ENCODE measurements around the gene DDX46.
"Not testable (repeated sequence)": the region's sequence is repeated elsewhere in the genome, so short reads cannot be mapped to it uniquely, and the experiment has no call there.

GRCh38 chr5:134767528-134768291 is 9.1 kb downstream of the DDX46 start:
- TF ChIP-seq CTCF (IDR thresholded peaks at IDR 0.05); EZH2 (IDR thresholded peaks at IDR 0.05; ENCODE audit: borderline replicate concordance, insufficient read depth, low read depth, low read length, poor library complexity, severe bottlenecking): not testable (repeated sequence)
